NCI-H146 treated with DMSO at 0.1 percent for 48 hours (cell line): ENCODE data around the gene PTHLH.

Experiments used
- DNase-seq: peaks from one replicate; lab custom pipeline; 2025; ENCODE audit not compliant: unreplicated experiment; lab: John Stamatoyannopoulos, UW

Gene PTHLH

GRCh38 chr12:27975222-27976136 lies 2.9 kb upstream of the PTHLH start:
- DNase-seq: no peak

- no peak for DNase-seq
Measured at GRCh38 chr12:27974735-27975221, 2.2 kb upstream of the PTHLH start.

GRCh38 chr12:27973487-27973890 lies 956 bp upstream of the PTHLH start:
- no peak for DNase-seq

GRCh38 chr12:27971606-27972005 lies 927 bp downstream of the PTHLH start:
- DNase-seq: no peak

GRCh38 chr12:27971121-27971489 lies 1.4 kb downstream of the PTHLH start:
- no peak for DNase-seq

- DNase-seq: no peak
Measured at GRCh38 chr12:27970401-27971120, 2.0 kb downstream of the PTHLH start.

- no peak for DNase-seq
Measured at GRCh38 chr12:27969624-27970400, 2.7 kb downstream of the PTHLH start.

GRCh38 chr12:27968972-27969623 lies 3.4 kb downstream of the PTHLH start:
- no peak for DNase-seq

GRCh38 chr12:27967551-27968054 lies 4.9 kb downstream of the PTHLH start:
- DNase-seq: no peak

- no peak for DNase-seq
Measured at GRCh38 chr12:27966870-27967269, 5.7 kb downstream of the PTHLH start.

- no peak for DNase-seq
Measured at GRCh38 chr12:27965966-27966365, 6.6 kb downstream of the PTHLH start.

- no peak for DNase-seq
Measured at GRCh38 chr12:27965411-27965810, 7.1 kb downstream of the PTHLH start.

- no peak for DNase-seq
Measured at GRCh38 chr12:27964123-27964522, 8.4 kb downstream of the PTHLH start.

- DNase-seq: no peak
Measured at GRCh38 chr12:27960821-27961220, 11.7 kb downstream of the PTHLH start.

GRCh38 chr12:27958675-27959074 lies 13.9 kb downstream of the PTHLH start:
- DNase-seq: no peak

- no peak for DNase-seq
Measured at GRCh38 chr12:27957366-27957765, 15.2 kb downstream of the PTHLH start.

- DNase-seq: no peak
Measured at GRCh38 chr12:27953817-27954216, 18.7 kb downstream of the PTHLH start.

- no peak for DNase-seq
Measured at GRCh38 chr12:27953348-27953747, 19.2 kb downstream of the PTHLH start.

- DNase-seq: no peak
Measured at GRCh38 chr12:27952510-27952909, 20.0 kb downstream of the PTHLH start.

GRCh38 chr12:27951898-27952297 lies 20.6 kb downstream of the PTHLH start:
- no peak for DNase-seq

- no peak for DNase-seq
Measured at GRCh38 chr12:27946421-27946820, 26.1 kb downstream of the PTHLH start.
